ENCODE measurements around the gene ATXN1.

The ATXN1 gene

GRCh38 chr6:16562498-16562897, 198.8 kb downstream of the ATXN1 start:
- DNase-seq (ENCODE audit: low read depth): no peak
- H3K4me3 ChIP-seq (ENCODE audit: control insufficient read depth, low read depth, low read length): no peak overlapping the region
- no peak for TF ChIP-seq CTCF (IDR thresholded peaks at IDR 0.05; ENCODE audit: control insufficient read depth, insufficient read depth, low read depth, low read length, missing control alignments)

- no peak for DNase-seq (ENCODE audit: low read depth)
- TF ChIP-seq CTCF (IDR thresholded peaks at IDR 0.05; ENCODE audit: control insufficient read depth, insufficient read depth, low read depth, low read length, missing control alignments): no peak
- H3K4me3 ChIP-seq (ENCODE audit: control insufficient read depth, low read depth, low read length): no peak overlapping the region
Measured at GRCh38 chr6:16559071-16559470, 202.2 kb downstream of the ATXN1 start.

- H3K4me3 ChIP-seq (ENCODE audit: control insufficient read depth, low read depth, low read length): no peak overlapping the region
- DNase-seq (ENCODE audit: low read depth): no peak
- TF ChIP-seq CTCF (IDR thresholded peaks at IDR 0.05; ENCODE audit: control insufficient read depth, insufficient read depth, low read depth, low read length, missing control alignments): no peak
Measured at GRCh38 chr6:16555550-16555949, 205.7 kb downstream of the ATXN1 start.

- DNase-seq (ENCODE audit: low read depth): no peak
- no peak overlapping the region for H3K4me3 ChIP-seq (ENCODE audit: control insufficient read depth, low read depth, low read length)
- no peak for TF ChIP-seq CTCF (IDR thresholded peaks at IDR 0.05; ENCODE audit: control insufficient read depth, insufficient read depth, low read depth, low read length, missing control alignments)
Measured at GRCh38 chr6:16553531-16553930, 207.7 kb downstream of the ATXN1 start.

GRCh38 chr6:16551466-16551865, 209.8 kb downstream of the ATXN1 start:
- DNase-seq (ENCODE audit: low read depth): no peak
- TF ChIP-seq CTCF (IDR thresholded peaks at IDR 0.05; ENCODE audit: control insufficient read depth, insufficient read depth, low read depth, low read length, missing control alignments): no peak
- no peak overlapping the region for H3K4me3 ChIP-seq (ENCODE audit: control insufficient read depth, low read depth, low read length)

- no peak overlapping the region for H3K4me3 ChIP-seq (ENCODE audit: control insufficient read depth, low read depth, low read length)
- TF ChIP-seq CTCF (IDR thresholded peaks at IDR 0.05; ENCODE audit: control insufficient read depth, insufficient read depth, low read depth, low read length, missing control alignments): no peak
- no peak for DNase-seq (ENCODE audit: low read depth)
Measured at GRCh38 chr6:16548121-16548520, 213.1 kb downstream of the ATXN1 start.

GRCh38 chr6:16547587-16547986, 213.7 kb downstream of the ATXN1 start:
- no peak for TF ChIP-seq CTCF (IDR thresholded peaks at IDR 0.05; ENCODE audit: control insufficient read depth, insufficient read depth, low read depth, low read length, missing control alignments)
- H3K4me3 ChIP-seq (ENCODE audit: control insufficient read depth, low read depth, low read length): no peak overlapping the region
- no peak for DNase-seq (ENCODE audit: low read depth)

Data from AG09309 (cell line).